K562 treated with DMSO at 1 percent for 4 hours (cell line): ENCODE data around the gene NDUFB5. TPM values are rescaled to one million over a fixed set of nuclear protein-coding genes. Genes with fewer than 3 reads are reported as not detected.

Experiments used
- total RNA-seq: library from RNA; unstranded; fragments of 300-600 nt; gene quantifications from 2 replicates; pipeline ENCODE4 v1.2.3, GENCODE V29; 2022; ENCODE audit not compliant: insufficient read depth

The NDUFB5 gene
- 94.8 and 109 TPM in 2 replicates for total RNA-seq

DNA sequence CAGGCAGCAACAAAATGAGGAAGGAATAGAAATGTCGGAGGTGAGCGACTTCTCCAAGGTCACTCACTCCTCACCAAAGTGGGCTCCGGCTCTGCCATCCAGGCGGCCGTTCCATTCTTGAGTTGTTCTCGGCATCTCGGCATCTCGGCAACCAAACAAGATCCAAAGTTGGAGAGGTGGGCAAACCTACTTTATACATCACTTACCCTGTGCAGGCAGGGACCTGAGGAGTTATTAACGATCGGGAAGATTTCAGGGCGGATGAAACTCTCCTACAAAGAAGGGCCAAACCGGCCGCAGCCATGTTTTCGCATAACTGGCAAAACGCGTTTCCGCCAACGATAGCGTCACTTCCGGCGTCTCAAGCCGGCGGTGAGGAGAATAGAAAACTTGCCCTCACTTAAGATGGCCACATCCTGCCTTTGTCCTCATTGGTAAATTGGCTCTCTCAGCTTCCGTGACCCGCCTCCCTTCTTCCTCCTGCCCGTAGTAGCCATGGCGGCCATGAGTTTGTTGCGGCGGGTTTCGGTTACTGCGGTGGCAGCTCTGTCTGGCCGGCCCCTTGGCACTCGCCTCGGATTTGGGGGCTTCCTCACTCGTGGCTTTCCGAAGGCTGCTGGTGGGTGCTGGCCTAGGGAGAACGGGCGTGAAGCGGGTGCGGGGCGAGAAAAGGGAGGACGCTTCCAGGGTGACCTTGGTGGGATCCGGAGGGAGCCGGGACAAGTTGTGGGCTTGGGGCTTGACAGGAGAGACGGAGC lies at the start of gene NDUFB5, which contains the start of gene MRPL47:
Gene NDUFB5, plus strand, starts transcription at position 474 of the 758 bp plus-strand sequence. Its CDS starts 22 bp downstream, at position 496.
Gene MRPL47, minus strand, starts transcription at position 318 of the 758 bp plus-strand sequence. Its CDS starts 14 bp downstream, at position 304.

DNA sequence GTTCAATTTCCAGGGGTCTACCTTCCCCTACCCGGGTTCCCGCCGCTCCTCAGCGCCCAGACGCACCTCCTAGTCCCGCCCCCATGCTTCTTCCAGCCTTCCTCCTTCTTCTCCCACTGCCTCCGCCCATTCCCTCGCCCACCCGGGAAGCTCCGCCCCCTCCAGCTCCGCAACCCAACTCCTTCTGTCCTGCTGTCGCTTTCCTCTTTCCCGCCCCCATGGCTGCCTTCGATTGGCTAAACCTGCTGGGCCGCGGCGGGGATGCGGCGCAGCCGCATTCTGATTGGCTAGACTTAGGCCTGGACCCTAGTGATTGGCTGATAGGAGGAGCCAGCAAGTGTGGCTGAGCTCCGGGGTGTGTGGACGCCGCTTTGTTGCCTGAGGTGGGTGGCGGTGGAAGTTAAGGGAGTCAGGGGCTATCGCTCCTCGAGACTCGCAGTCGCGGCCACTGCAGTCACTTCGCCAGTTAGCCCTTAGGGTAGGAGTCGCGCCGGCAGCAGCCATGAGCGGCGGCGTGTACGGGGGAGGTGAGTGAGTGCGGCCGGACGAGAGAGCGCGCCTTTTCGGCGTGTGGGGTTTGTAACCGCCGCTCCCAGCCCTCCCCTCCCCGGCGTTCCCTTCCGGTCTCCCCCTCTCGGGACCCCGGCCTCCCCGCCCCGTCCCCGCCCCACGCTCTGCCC lies 41.9 kb upstream of the NDUFB5 start, which contains the start of gene ACTL6A:
Gene ACTL6A, plus strand, starts transcription at position 336 of the 680 bp plus-strand sequence. Its CDS starts 167 bp downstream, at position 503.

DNA sequence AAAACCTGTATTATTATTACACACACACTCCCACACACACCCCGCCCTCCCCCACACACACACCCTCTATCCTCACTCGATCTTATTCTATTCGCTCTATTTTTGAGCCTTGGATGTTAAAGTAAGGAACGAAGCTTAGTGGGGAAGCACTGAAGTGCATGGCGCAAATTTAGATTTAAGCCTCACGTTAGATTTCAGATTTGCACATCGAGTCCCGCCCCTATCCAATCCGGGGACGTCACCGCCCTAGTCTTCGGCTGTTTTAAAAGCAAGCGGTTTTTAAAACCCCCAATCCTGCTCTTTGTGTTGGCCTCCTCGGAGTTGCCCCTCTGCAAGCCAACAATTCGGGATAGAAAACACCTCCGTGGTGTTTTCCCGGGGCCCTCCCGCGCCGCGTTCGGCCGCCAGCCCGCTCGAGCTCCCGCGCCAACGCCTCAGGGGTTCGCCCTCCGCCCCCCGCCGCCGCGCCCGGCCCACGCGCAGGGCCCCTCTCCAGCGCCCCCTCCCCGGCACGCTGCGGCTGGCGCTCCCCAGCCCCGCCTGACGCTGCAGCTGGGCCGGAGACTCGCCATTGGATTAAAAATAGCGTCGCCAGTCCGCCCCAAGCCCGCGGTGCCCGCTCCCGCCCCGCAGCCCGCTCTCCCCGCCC lies 48.0 kb downstream of the NDUFB5 start, which contains the start of gene USP13:
Gene USP13, plus strand, starts transcription at position 594 of the 649 bp plus-strand sequence. CDS start 186 bp downstream, outside the sequence.

Other genes starting within 250 kb of the NDUFB5 start
- gene GNB4, start 153.3 kb upstream of the NDUFB5 start, total RNA-seq = 4.7 and 6.0 TPM in 2 replicates
- 55.8 and 63.9 TPM in 2 replicates for gene ACTL6A, start 41.9 kb upstream of the NDUFB5 start, total RNA-seq
- 34.8 and 40.7 TPM in 2 replicates for gene MRPL47, start 156 bp upstream of the NDUFB5 start, total RNA-seq
- 0.06 and 0.13 TPM in 2 replicates for gene USP13, start 48.2 kb downstream of the NDUFB5 start, total RNA-seq